Renal cortex interstitium (tissue), 11 donors: ENCODE results near the gene SLC35E1. TPM values are rescaled to one million over a fixed set of nuclear protein-coding genes. Genes with fewer than 3 reads are reported as not detected.
"Not testable (repeated sequence)": the region's sequence is repeated elsewhere in the genome, so short reads cannot be mapped to it uniquely, and the experiment has no call there.

Source experiments
- DNase-seq, 11 donors: peaks; one replicate each; pipeline ENCODE4 v3.0.0-alpha.2; 2013; ENCODE audit warnings: low read depth in 9 of 11, low spot score in 4 of 11; ENCODE audit errors: extremely low read depth in 1 of 11
- polyA plus RNA-seq, 3 donors: library from polyadenylated mRNA; unstranded; fragments of 120-200 nt; gene quantifications; one replicate each; pipeline ENCODE4 v1.2.1, GENCODE V29; 2013; ENCODE audit not compliant: insufficient read length in 3 of 3

The SLC35E1 gene
- polyA plus RNA-seq, 3 donors, result 40.9 to 48.8 (median 42.6) TPM

DNA sequence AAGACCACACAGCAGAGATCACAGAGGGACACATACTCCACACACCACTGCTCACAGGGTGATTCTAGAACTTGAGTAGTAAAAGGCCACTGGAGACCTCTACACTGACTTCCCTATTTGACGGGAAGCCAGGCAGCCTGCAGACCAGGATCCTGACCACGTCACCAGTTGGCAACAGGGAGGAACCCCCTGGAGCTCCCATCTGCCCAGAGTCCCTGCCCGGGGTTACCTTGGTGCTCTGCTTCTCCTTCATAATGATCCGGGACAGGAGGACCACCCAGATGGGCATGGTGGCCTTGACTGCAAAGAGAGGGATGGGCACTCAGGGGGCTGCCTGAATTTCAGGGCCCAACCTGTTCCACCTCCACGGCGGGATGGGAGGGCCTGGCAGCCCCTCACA lies 932 bp downstream of the SLC35E1 start:
- no peak for DNase-seq

DNA sequence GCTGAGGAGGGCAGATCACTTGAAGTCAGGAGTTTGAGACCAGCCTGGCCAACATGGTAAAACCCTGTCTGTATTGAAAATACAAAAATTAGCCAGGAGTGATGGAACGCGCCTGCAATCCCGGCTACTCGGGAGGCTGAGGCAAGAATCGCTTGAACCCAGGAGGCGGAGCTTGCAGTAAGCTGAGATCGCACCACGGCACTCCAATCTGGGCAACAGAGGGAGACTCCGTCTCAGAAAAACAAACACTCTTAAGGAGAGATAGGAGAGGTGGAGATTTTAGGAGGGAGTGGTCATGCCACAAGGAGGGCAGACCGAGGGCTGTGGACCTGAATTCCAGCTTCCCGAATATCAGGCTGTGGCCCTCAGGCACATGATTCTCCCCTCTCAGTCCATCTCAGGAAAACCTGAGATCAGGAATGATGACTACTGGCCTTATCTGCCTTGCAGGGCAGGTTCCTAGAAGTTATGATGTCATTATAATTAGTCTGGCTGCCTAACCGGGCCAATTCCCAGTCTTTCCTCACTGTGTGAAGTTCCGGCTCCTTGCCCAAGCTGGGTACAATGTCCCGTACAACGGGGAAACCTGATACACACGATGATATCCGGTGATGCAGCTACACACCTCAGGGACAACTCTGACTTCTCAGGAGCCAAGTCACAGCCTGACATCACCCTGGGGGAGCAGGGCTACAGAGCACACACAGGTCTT lies 2.5 kb downstream of the SLC35E1 start:
- no peak for DNase-seq

DNA sequence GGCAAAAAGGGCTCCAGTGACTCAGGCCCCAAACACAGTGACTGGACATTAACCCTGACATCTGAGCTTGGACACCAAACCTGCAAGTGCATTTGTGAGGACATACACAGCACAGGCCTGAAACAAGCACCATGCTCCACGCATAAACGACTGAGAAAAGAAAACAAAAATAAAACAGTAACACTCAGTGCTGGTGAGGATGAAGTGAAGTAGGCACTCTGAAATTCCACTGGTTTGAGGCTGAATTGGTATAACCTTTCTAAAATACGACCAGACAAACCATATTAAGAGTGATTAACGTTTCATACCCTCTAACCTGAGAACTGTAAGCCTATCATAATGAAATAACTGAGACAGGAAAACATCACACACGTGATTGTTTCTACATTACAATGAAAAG lies 5.5 kb downstream of the SLC35E1 start:
- DNase-seq, result no peak

DNA sequence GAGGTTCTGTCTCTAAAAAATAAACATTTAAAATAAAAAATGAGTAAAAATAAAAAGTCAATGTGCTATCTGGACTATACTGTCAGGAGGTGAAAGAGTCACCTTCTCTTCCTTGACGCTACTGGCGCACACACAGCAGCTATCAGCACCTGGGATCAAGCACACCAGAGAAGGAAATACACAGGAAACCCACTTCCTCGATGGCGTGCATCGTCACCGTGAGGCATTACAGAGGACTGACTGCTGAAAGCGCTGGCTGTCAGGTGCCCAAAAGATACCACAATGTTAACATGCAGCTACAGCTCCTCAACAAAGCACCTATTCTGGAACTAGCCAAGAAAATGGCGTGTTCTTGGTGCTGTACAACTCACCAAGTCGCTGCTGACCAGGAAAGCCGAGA lies 6.1 kb downstream of the SLC35E1 start:
- DNase-seq, result no peak

DNA sequence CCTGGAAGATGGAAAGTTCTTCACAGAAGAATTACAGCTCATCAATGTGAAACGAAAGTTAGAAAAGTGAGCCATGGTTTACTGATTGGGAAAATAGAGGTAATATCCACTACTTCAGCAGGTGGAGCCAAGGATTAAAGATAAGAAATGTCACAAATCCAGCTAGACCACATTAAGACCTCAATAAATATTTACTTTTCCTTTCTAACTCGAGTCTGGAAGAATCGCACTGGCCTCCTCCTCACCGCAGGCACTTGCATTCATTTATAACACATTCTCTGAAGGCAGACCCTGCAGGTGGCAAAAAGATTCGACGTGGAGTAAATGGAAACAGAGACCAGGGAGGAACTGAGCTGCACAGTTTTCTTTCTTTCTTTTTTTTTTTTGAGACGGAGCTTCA lies 7.4 kb downstream of the SLC35E1 start:
- no peak for DNase-seq

DNA sequence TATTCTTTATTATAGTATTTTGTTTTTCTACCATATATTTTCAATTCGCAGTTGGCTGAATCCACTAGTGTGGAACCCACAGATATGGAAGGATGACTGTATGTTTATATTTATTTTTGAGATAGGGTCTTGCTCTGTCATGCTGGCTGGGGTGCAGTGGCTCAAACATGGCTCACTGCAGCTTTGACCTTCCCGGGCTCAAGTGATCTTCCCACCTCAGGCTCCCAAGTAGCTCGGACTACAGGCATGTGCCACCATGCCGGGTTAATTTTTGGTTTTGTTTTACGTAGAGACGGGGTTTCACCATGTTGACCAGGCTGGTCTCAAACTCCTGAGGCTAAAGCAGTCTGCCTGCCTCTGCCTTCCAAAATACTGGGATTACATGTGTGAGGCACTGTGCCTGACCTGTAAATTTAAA lies 9.6 kb downstream of the SLC35E1 start:
- DNase-seq, result no peak

DNA sequence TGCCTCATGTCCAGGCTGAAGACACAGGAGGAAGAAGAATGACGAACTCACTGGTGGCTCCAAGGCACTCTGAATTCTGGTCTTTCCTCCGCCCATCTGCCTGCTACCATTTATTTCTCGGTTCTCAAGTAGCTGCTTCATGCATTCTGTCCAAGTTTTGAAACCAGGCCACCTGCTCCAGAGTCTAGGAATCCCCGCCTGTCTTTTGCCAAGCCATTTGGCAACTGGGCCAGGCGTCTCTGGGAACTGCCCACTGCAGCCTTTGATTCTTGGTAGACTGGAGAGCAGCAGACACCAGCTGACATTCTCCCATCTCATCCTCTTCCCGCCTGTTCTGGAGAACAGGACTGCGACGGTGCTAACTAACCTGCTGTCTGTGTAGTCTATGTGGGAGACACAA lies 10.8 kb downstream of the SLC35E1 start:
- no peak for DNase-seq

DNA sequence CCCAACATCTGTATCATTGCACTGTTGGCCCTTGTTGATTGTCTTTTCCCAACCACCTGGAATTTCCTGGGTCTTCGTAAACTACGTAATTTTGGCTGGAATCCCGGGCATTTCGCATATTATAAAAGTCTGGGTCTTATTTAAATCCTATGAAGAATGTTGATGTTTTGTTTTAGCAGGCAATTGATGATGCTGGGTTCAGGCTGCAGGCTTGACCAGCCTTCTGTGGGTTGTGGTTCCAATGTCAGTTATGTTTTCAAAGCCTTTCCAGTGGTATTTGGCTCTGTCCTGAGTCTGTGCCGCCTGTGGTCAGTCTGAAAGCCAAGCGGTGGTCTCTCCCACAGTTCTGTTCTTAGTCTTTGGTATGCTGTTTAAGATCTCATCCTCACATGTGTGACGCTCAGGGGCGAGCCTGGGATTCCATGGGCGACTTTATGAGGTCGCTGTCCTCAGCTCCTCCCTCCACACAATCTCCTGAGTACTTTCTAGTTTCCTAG lies 12.4 kb downstream of the SLC35E1 start:
- DNase-seq, result no peak

DNA sequence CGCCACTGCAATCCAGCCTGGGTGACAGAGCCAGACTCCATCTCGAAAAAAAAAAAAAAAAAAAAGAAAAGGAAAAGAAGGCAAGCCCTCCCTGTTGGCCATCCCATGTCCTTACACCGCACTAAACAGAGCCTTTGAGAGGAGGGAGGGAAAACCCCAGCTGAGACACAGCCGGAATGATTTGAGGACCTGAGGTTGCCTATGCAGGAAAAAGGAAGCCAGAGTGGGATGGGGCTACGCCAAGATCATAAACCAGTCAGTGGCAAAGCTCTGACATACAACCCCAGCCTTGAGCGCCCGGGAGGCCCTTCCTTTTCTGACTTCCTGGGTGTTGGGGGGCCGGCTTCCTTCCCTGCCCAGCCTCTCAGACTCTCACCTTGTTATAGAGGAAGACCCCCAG lies 17.4 kb downstream of the SLC35E1 start:
- no peak for DNase-seq

DNA sequence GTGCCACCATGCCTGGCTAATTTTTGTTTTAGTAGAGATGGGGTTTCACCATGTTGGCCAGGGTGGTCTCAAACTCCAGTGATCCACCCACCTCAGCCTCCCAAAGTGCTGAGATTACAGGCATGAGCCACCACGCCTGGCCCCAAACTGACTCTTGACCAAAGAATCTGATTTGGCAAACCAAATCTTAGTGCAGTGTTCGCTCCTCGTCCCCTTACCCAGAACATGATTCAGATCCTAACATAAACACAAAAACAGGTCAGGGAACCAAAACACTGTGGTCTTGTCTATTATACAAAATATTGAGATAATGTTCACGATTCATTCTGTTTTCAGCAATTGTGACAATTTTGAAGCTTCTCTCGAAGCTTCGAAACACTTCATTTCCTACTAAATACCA lies 20.3 kb downstream of the SLC35E1 start:
- not testable (repeated sequence) for DNase-seq

DNA sequence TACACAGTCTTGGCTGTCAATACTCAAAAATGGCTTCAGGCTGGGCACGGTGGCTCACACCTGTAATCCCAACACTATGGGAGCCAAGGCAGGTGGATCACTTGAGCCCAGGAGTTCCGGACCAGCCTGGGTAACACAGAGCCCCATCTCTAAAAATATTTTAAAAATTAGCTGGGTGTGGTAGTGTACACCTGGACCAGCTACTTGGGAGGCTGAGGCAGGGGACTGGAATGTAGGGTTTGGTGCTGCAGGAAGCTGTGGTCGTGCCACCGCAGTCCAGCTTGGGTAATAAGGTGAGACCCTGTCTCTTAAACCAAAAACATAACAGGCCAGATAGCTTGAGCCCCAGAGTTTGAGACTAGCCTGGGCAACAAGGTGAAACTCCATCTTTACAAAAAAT lies 23.3 kb downstream of the SLC35E1 start:
- no peak for DNase-seq

DNA sequence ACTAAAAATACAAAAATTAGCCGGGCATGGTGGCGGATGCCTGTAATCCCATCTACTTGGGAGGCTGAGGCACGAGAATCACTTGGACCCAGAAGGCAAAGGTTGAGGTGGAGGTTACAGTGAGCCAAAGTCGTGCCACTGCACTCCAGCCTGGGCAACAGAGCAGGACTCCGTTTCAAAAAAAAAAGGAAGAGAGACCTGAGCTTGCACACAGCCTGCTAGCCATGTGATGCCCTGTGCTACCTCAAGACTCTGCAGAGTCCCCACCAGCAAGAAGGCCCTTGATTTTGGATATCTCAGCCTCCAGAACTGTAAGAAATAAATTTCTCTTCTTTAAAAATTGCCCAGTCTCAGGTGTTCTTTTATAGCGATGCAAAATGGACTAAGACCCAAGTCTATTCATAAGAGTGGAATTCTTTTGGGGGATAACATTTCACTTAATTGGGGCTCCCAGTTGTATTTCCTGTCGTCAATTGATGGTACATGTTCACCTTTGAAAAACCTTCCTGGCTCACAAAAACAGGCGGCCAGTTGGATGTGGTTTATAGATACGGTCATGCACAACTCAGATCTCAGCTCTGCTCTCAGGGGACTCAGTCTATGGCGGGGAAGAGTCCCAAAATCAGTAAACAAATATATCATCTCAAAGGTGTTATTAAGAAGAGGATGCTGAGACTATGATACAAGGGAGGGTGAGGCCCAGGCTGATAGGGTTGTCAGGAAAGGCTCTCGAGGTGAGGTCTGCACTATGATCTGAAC lies 27.6 kb downstream of the SLC35E1 start:
- DNase-seq, result no peak

DNA sequence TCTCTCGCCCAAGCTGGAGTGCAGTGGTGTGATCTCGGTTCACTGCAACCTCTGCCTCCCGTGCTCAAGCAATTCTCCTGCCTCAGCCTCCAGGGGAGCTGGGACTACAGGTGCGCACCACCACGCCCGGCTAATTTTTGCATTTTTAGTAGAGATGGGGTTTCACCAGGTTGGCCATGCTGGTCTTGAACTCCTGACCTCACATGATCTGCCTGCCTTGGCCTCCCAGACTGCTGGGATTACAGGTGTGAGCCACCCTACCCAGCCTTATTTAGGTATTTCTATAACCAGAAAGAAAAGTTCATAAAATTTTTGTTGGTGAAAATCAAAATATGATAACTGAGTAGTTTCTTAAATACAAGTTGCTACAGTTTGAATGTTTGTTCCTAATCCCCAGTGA lies 28.5 kb downstream of the SLC35E1 start:
- DNase-seq, result not testable (repeated sequence)

DNA sequence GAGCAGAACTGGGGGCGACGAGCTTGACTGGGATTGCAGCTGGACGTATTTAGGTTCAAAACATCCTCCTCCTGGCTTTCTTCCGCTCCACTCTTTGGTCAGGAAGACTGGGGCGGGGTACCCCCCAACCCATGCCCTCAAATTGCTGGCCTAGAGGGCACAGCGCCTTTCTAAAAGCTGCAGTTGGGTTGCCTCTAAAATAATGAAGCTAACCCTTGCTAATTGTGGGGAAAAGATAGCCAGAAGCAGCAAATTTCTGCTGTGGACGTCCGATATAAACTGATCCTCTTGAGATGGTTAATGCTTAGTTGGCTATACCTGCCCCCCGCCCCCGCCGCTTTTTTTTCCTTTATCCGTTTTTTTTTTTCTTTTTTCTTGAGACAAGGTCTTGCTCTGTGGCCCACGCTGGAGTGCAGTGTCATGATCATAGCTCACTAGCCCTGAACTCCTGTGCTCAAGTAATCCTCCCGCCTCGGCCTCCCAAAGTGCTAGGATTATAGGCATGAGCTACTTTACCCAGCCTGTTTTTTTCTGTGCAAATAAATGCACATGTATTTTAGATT lies 29.2 kb downstream of the SLC35E1 start:
- DNase-seq, result no peak

DNA sequence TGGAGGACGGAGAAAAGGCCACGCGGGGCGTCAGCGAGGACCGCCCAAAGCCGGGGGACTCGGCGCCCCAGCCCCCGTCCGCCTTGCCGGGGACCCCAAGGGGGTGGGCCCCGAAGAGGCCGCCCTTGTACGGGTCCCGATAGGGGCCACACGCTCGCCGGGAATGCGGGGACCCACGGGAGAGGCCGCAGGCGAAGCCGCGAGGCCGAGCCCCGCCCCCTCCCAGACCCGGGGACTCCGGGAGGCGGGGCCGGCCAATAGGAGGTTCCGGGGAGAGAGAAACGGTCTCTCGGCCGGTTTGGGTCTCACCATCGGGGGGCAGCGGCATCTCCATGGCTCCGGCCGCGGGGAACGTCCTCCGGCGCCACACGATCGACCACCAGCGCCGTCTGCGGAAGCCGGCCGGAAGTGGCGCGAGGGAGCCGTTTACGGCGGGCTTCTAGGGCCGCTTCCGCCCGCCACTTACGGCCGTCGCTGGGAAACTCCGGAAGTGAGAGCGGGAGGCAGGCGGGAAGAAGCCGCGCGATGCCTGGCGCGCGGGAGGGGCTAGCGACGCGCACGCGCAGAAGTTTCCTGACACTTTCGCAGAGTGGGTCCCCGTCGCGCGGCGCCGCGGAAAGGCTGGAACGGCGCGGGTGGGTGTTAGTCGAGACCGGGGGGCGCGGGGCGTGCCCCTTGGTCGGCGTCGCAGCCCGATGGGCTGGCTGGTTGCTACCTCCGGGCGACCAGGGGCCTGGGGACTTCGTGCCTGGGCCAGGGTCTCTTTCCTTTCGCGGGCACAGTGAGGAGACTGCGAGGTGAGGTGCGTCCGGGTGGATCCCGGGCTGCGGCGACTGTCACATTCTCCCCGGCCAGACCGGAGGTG lies 29.9 kb downstream of the SLC35E1 start, which contains the start of gene CHERP:
CHERP (minus strand) TSS at position 393 of the 865 bp plus-strand sequence; CDS start at position 334, 59 bp downstream.
- DNase-seq, result peak; percentile 78 to 95 (median 91)

DNA sequence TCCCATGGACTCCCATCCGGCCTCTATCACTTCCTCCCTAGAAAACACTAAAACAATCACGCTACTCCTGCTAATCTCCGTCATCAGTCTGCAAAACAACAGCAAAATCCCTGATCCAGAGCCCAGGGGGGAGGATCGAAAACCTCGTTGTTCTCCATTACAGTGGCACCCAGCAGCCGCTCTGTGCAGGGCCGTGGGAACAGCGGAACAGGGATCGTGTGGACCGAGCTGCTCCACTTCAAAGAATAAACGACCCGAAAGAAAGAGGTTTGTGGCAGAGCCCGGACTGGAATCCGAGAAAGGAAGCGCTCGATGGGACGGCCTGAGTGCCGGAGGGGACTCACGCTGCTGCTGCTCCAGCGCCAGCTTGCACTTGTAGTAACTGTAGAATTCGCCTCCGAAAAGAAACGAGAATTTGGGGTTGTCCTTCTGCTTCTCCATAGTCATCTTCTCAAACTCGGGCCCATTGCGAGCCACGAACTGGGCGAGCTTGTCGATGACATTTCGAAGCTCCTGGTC lies 30.6 kb downstream of the SLC35E1 start:
- DNase-seq, result no peak

DNA sequence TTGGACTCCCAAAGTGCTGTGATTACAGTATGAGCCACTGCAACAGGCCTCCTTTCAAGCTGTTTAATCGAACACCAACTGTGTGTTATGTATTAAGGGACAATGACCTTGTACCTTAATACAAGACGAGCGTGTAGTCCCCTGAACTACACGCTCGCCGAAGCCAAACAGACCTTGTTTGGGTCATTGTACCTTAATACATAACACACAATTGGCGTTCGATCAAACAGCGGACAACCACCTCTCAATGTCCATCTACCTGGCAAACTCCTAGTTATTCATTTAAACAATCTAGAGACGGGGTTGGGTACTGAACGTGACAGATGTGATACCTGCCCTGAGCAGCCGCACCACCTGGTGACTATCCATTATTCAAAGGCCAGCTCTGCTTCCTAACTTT lies 31.3 kb downstream of the SLC35E1 start:
- no peak for DNase-seq

DNA sequence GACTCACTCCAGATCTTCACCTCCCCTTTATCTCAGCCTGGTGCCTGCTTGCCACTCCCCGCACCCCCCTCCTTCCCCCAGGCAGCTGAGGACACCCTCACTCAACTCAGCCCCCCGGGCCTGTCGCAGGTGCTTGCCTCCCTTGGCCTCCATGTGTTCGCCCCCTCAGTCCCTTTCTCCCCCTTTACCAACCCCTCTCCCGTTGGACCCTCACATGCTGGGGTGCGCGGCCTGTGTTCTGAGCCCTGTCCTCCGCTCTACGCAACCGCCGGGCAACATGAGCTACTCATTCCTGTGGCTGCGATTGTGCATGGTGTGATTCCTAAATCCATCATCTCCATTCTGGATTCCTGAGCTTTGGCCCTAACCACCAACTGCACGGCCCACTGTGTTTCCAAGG lies 35.1 kb downstream of the SLC35E1 start:
- DNase-seq, result no peak

DNA sequence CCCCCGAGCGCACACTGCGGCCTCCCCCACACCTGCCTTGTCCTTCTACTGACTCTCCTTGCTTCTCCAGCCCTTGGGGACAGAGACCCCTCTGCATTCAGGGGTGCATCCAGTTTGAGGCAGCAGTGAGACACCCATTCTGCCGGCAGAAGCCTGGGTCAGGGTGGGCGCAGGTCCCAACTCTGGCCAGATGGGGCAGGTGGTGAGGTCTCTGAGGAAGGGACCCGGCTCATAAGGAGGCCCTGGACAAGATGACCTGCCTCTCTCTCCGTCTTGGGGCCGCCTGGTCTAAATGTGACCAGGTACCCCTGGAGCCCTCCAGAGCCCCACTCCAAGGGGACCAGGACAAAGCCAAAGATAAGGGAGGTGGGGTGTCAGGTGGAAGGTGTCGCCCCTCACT lies 36.1 kb downstream of the SLC35E1 start:
- DNase-seq, result no peak
